Hematopoietic multipotent progenitor cell treated with erythropoietin and hydrocortisone succinate and interleukin-3 and kit ligand, for 4 days (in vitro differentiated cells): ENCODE results near the gene PDXK.

Experiments
- DNase-seq: peaks from one replicate; pipeline ENCODE4 v3.0.0-alpha.2; 2015

The PDXK gene

GRCh38 chr21:43744725-43745124 lies 25.8 kb downstream of the PDXK start:
- DNase-seq: no peak

- DNase-seq: no peak
Measured at GRCh38 chr21:43745772-43746517, 27.0 kb downstream of the PDXK start.

- no peak for DNase-seq
Measured at GRCh38 chr21:43748622-43749021, 29.7 kb downstream of the PDXK start.

GRCh38 chr21:43749651-43750262 lies 30.8 kb downstream of the PDXK start:
- no peak for DNase-seq

- DNase-seq: no peak
Measured at GRCh38 chr21:43750339-43751033, 31.6 kb downstream of the PDXK start.

GRCh38 chr21:43751955-43752591 lies 33.1 kb downstream of the PDXK start:
- DNase-seq: no peak

GRCh38 chr21:43752758-43753438 lies 34.0 kb downstream of the PDXK start:
- no peak for DNase-seq

- DNase-seq: no peak
Measured at GRCh38 chr21:43753439-43753799, 34.5 kb downstream of the PDXK start.

- no peak for DNase-seq
Measured at GRCh38 chr21:43754948-43755781, 36.2 kb downstream of the PDXK start.

- no peak for DNase-seq
Measured at GRCh38 chr21:43755820-43756594, 37.1 kb downstream of the PDXK start.

GRCh38 chr21:43757601-43758000 lies 38.7 kb downstream of the PDXK start:
- no peak for DNase-seq

- DNase-seq: no peak
Measured at GRCh38 chr21:43758111-43758641, 39.2 kb downstream of the PDXK start.

- DNase-seq: no peak
Measured at GRCh38 chr21:43758811-43759210, 39.9 kb downstream of the PDXK start.

GRCh38 chr21:43759651-43760050 lies 40.7 kb downstream of the PDXK start:
- no peak for DNase-seq

- DNase-seq: no peak
Measured at GRCh38 chr21:43760391-43760958, 41.5 kb downstream of the PDXK start.

- no peak for DNase-seq
Measured at GRCh38 chr21:43761886-43762285, 43.0 kb downstream of the PDXK start.

GRCh38 chr21:43762303-43763128 lies 43.6 kb downstream of the PDXK start:
- no peak for DNase-seq

- no peak for DNase-seq
Measured at GRCh38 chr21:43763901-43764523, 45.1 kb downstream of the PDXK start.
